ENCODE data around the gene PDP2.
"Not testable (repeated sequence)": the region's sequence is repeated elsewhere in the genome, so short reads cannot be mapped to it uniquely, and the experiment has no call there.

Gene PDP2

GRCh38 chr16:66856184-66856730, 24.1 kb upstream of the PDP2 start:
- FAIRE-seq (no peak), DNase-seq (ENCODE audit: insufficient read length) (no peak)
- TF ChIP-seq POLR2A (IDR thresholded peaks at IDR 0.05; ENCODE audit: low read depth, low read length) (no peak), POLR2AphosphoS5 (IDR thresholded peaks at IDR 0.05; ENCODE audit: low read depth, low read length) (no peak), TAF1 (IDR thresholded peaks at IDR 0.05; ENCODE audit: borderline replicate concordance, low read depth, low read length) (no peak)

- no peak for FAIRE-seq
- DNase-seq (ENCODE audit: insufficient read length): no peak
- no peak for TF ChIP-seq POLR2A (IDR thresholded peaks at IDR 0.05; ENCODE audit: low read depth, low read length)
- TF ChIP-seq POLR2AphosphoS5 (IDR thresholded peaks at IDR 0.05; ENCODE audit: low read depth, low read length): no peak
- no peak for TF ChIP-seq TAF1 (IDR thresholded peaks at IDR 0.05; ENCODE audit: borderline replicate concordance, low read depth, low read length)
Observed at GRCh38 chr16:66856801-66857200, 23.5 kb upstream of the PDP2 start.

GRCh38 chr16:66857437-66857836, 22.9 kb upstream of the PDP2 start:
- no peak for FAIRE-seq

GRCh38 chr16:66858740-66859396, 21.4 kb upstream of the PDP2 start:
- TF ChIP-seq POLR2A (IDR thresholded peaks at IDR 0.05; ENCODE audit: low read depth, low read length) (no peak), POLR2AphosphoS5 (IDR thresholded peaks at IDR 0.05; ENCODE audit: low read depth, low read length) (no peak), TAF1 (IDR thresholded peaks at IDR 0.05; ENCODE audit: borderline replicate concordance, low read depth, low read length) (no peak)
- DNase-seq (ENCODE audit: insufficient read length) (no peak), FAIRE-seq (peak; percentile 38)

More at GRCh38 chr16:66857437-66857836, 22.9 kb upstream of the PDP2 start:
- no peak for TF ChIP-seq POLR2A (IDR thresholded peaks at IDR 0.05; ENCODE audit: low read depth, low read length)
- no peak for TF ChIP-seq TAF1 (IDR thresholded peaks at IDR 0.05; ENCODE audit: borderline replicate concordance, low read depth, low read length)
- TF ChIP-seq POLR2AphosphoS5 (IDR thresholded peaks at IDR 0.05; ENCODE audit: low read depth, low read length): no peak
- DNase-seq (ENCODE audit: insufficient read length): no peak

GRCh38 chr16:66859397-66860068, 20.8 kb upstream of the PDP2 start:
- TF ChIP-seq POLR2AphosphoS5 (IDR thresholded peaks at IDR 0.05; ENCODE audit: low read depth, low read length) (no peak), POLR2A (IDR thresholded peaks at IDR 0.05; ENCODE audit: low read depth, low read length) (no peak), TAF1 (IDR thresholded peaks at IDR 0.05; ENCODE audit: borderline replicate concordance, low read depth, low read length) (no peak)
- DNase-seq (ENCODE audit: insufficient read length): no peak
- FAIRE-seq: no peak

GRCh38 chr16:66862023-66862520, 18.2 kb upstream of the PDP2 start:
- DNase-seq (ENCODE audit: insufficient read length) (no peak), FAIRE-seq (no peak)
- TF ChIP-seq POLR2A (IDR thresholded peaks at IDR 0.05; ENCODE audit: low read depth, low read length) (no peak), TAF1 (IDR thresholded peaks at IDR 0.05; ENCODE audit: borderline replicate concordance, low read depth, low read length) (no peak), POLR2AphosphoS5 (IDR thresholded peaks at IDR 0.05; ENCODE audit: low read depth, low read length) (no peak)

- FAIRE-seq: no peak
- no peak for TF ChIP-seq POLR2A (IDR thresholded peaks at IDR 0.05; ENCODE audit: low read depth, low read length)
- no peak for TF ChIP-seq POLR2AphosphoS5 (IDR thresholded peaks at IDR 0.05; ENCODE audit: low read depth, low read length)
- no peak for TF ChIP-seq TAF1 (IDR thresholded peaks at IDR 0.05; ENCODE audit: borderline replicate concordance, low read depth, low read length)
Observed at GRCh38 chr16:66863707-66864106, 16.6 kb upstream of the PDP2 start.

GRCh38 chr16:66869424-66869823, 10.9 kb upstream of the PDP2 start:
- FAIRE-seq (no peak), DNase-seq (ENCODE audit: insufficient read length) (no peak)
- TF ChIP-seq TAF1 (IDR thresholded peaks at IDR 0.05; ENCODE audit: borderline replicate concordance, low read depth, low read length) (no peak), POLR2AphosphoS5 (IDR thresholded peaks at IDR 0.05; ENCODE audit: low read depth, low read length) (no peak), POLR2A (IDR thresholded peaks at IDR 0.05; ENCODE audit: low read depth, low read length) (no peak)

More at GRCh38 chr16:66863707-66864106, 16.6 kb upstream of the PDP2 start:
- no peak for DNase-seq (ENCODE audit: insufficient read length)

GRCh38 chr16:66871363-66871762, 9.0 kb upstream of the PDP2 start:
- not testable (repeated sequence) for DNase-seq (ENCODE audit: insufficient read length); FAIRE-seq

- TF ChIP-seq TAF1 (IDR thresholded peaks at IDR 0.05; ENCODE audit: borderline replicate concordance, low read depth, low read length): no peak
- no peak for TF ChIP-seq POLR2A (IDR thresholded peaks at IDR 0.05; ENCODE audit: low read depth, low read length)
- TF ChIP-seq POLR2AphosphoS5 (IDR thresholded peaks at IDR 0.05; ENCODE audit: low read depth, low read length): no peak
- FAIRE-seq (no peak), DNase-seq (ENCODE audit: insufficient read length) (no peak)
Observed at GRCh38 chr16:66871840-66872239, 8.5 kb upstream of the PDP2 start.

- no peak for TF ChIP-seq POLR2AphosphoS5 (IDR thresholded peaks at IDR 0.05; ENCODE audit: low read depth, low read length)
- TF ChIP-seq POLR2A (IDR thresholded peaks at IDR 0.05; ENCODE audit: low read depth, low read length): no peak
- no peak for TF ChIP-seq TAF1 (IDR thresholded peaks at IDR 0.05; ENCODE audit: borderline replicate concordance, low read depth, low read length)
- FAIRE-seq: no peak
- DNase-seq (ENCODE audit: insufficient read length): no peak
Observed at GRCh38 chr16:66872559-66872942, 7.8 kb upstream of the PDP2 start.
